Neural cell (in vitro differentiated cells): ENCODE results near the gene ERC2.

ENCODE experiments used
- CTCF ChIP-seq: fragments of 450-650 bp; IDR thresholded peaks from 2 replicates; pipeline ENCODE4 v1.5.1; 2014; ENCODE audit warnings: antibody characterized with exemption, mild to moderate bottlenecking, moderate library complexity; ENCODE audit not compliant: poor library complexity, severe bottlenecking
- EP300 ChIP-seq: fragments of 450-650 bp; conservative IDR thresholded peaks from 2 replicates; pipeline ENCODE4 v1.6.1; 2014; ENCODE audit warnings: antibody characterized with exemption, mild to moderate bottlenecking, moderate library complexity; ENCODE audit not compliant: poor library complexity, severe bottlenecking
- EZH2 ChIP-seq: fragments of 200-600, 300-800 bp; shearing (Covaris generic), sonication (generic); IDR thresholded peaks from 2 replicates; pipeline ENCODE4 v1.6.1; 2014; ENCODE audit warnings: antibody characterized with exemption, low read length, borderline replicate concordance, mild to moderate bottlenecking; ENCODE audit not compliant: insufficient read depth, poor library complexity, severe bottlenecking
- SMC3 ChIP-seq: fragments of 450-650 bp; conservative IDR thresholded peaks from 2 replicates; pipeline ENCODE4 v1.6.1; 2014; ENCODE audit warnings: antibody characterized with exemption, mild to moderate bottlenecking, moderate library complexity; ENCODE audit not compliant: poor library complexity

GRCh38 chr3:55958605-55959004 lies 509.7 kb downstream of the ERC2 start:
- no peak for TF ChIP-seq CTCF
- TF ChIP-seq EZH2 = no peak
- no peak for TF ChIP-seq SMC3
- no peak for TF ChIP-seq EP300
